Panc1 (cell line): ENCODE measurements around the gene PEAR1. TPM values are rescaled to one million over a fixed set of nuclear protein-coding genes. Genes with fewer than 3 reads are reported as not detected.

ENCODE experiments used
- ATAC-seq: fragments of 200-7000 bp; cut with Tn5 transposase; 2 replicates; pipeline ENCODE4 v1.9.1; 2020; ENCODE audit warnings: mild to moderate bottlenecking, moderate library complexity
- BruUV-seq: library from RNA; stranded (reverse); fragments of 400-500 nt; replicated peaks from 2 replicates; lab custom pipeline; 2021; lab: Mats Ljungman, UMichigan
- CTCF ChIA-PET: fragments of 300-600 bp; sonication (Branson Sonifier 250); formaldehyde crosslinking; loops from one replicate; lab custom pipeline; 2022; ENCODE audit warnings: antibody characterized with exemption; lab: Charles Lee
- POLR2A ChIA-PET: fragments of 300-600 bp; sonication (Branson Sonifier 250); formaldehyde crosslinking; loops from one replicate; lab custom pipeline; 2022; ENCODE audit warnings: antibody characterized with exemption; lab: Charles Lee
- DNase-seq: peaks from one replicate; pipeline ENCODE4 v3.0.0-alpha.2; 2010; ENCODE audit warnings: low read depth, low spot score
- H3K27ac ChIP-seq: 2 replicates; pipeline ENCODE4 v1.5.1; 2011; ENCODE audit warnings: mild to moderate bottlenecking, low read length, inconsistent platforms
- H3K27me3 ChIP-seq: fragments of 200-500 bp; sonication (Bioruptor generic); 2 replicates; pipeline ENCODE4 v1.6.0; 2014; ENCODE audit warnings: low read length, inconsistent platforms; ENCODE audit not compliant: control insufficient read depth, insufficient read depth
- H3K36me3 ChIP-seq: fragments of 200-500 bp; sonication (Bioruptor generic); 2 replicates; pipeline ENCODE4 v1.5.1; 2014; ENCODE audit warnings: inconsistent platforms, mild to moderate bottlenecking, low read length, moderate library complexity; ENCODE audit not compliant: control insufficient read depth, insufficient read depth
- H3K4me1 ChIP-seq: 2 replicates; pipeline ENCODE4 v1.5.1; 2011; ENCODE audit warnings: inconsistent platforms, mild to moderate bottlenecking, low read length, moderate library complexity; ENCODE audit not compliant: control insufficient read depth, insufficient read depth
- H3K4me3 ChIP-seq, 2 experiments: 2 replicates each; pipeline ENCODE4 v1.5.1; 2011 to 2012; ENCODE audit warnings: low read depth in 2 of 2, low read length in 2 of 2, mild to moderate bottlenecking in 2 of 2, inconsistent platforms in 1 of 2, moderate library complexity in 1 of 2
- H3K9me3 ChIP-seq: fragments of 200-500 bp; sonication (Bioruptor generic); 2 replicates; pipeline ENCODE4 v1.5.1; 2014; ENCODE audit warnings: low read depth, mild to moderate bottlenecking, inconsistent platforms, low read length, moderate library complexity; ENCODE audit not compliant: control insufficient read depth, insufficient read depth
- POLR2AphosphoS5 ChIP-seq: IDR thresholded peaks from 2 replicates; pipeline ENCODE4 v1.6.1; 2012; ENCODE audit warnings: mild to moderate bottlenecking, low read depth, low read length, moderate library complexity
- REST ChIP-seq, 2 experiments: IDR thresholded peaks; 2 replicates each; pipeline ENCODE4 v1.6.1; 2011 to 2012; ENCODE audit warnings: low read depth in 2 of 2, control low read depth in 1 of 2, low read length in 1 of 2, mild to moderate bottlenecking in 1 of 2, moderate library complexity in 1 of 2; ENCODE audit not compliant: insufficient read depth in 1 of 2
- SIN3A ChIP-seq: IDR thresholded peaks from 2 replicates; pipeline ENCODE4 v1.6.1; 2012; ENCODE audit warnings: low read depth, mild to moderate bottlenecking, low read length, moderate library complexity, borderline replicate concordance; ENCODE audit not compliant: insufficient read depth
- TCF7L2 ChIP-seq: IDR thresholded peaks from 2 replicates; pipeline ENCODE4 v1.6.1; 2011; ENCODE audit warnings: mild to moderate bottlenecking, low read depth, low read length, inconsistent platforms
- in situ Hi-C: cut with HindIII; loops from 2 replicates; pipeline ENCODE4 v1.10.0; 2016; ENCODE audit warnings: low sequenced_read_pairs, low pct_unique_long_range_greater_than_20kb
- intact Hi-C: fragments of 100-400 bp; cut with micrococcal nuclease; formaldehyde crosslinking; loops from one replicate; pipeline ENCODE4 v1.10.0; 2022; ENCODE audit not compliant: unreplicated experiment
- total RNA-seq: library from RNA; stranded (reverse); gene quantifications from one replicate; pipeline ENCODE4 v1.2.1, GENCODE V29; 2021; ENCODE audit not compliant: unreplicated experiment
- TF ChIP-seq, protein P1 (sequence below): fragments of 450-650 bp; IDR thresholded peaks from 2 replicates; pipeline ENCODE4 v1.5.1; 2017; ENCODE audit warnings: mild to moderate bottlenecking

Gene PEAR1
- total RNA-seq, 1 experiment from 2014 or later, result 16.1 TPM

- no peaks in the 10 kb centered on the region for H3K36me3 ChIP-seq
- no peak overlapping the region for H3K27ac ChIP-seq
- in situ Hi-C loops, result no loop called here
- H3K9me3 ChIP-seq, result no peaks in the 10 kb centered on the region
- H3K4me1 ChIP-seq, result no peaks in the 10 kb centered on the region; the same call in 1 of the 2 replicates
- ChIA-PET CTCF (no interaction called here), POLR2A (no interaction called here)
- H3K27me3 ChIP-seq, result no peaks in the 10 kb centered on the region
- H3K4me3 ChIP-seq, result no peak overlapping the region
- TF ChIP-seq POLR2AphosphoS5 (no peak), REST (IDR thresholded peaks at IDR 0.05; ENCODE audit: insufficient read depth in 1 of 2, low read depth in 2 of 2, low read length in 1 of 2) (no peak), SIN3A (no peak), TCF7L2 (no peak)
- TF ChIP-seq, protein P1, sequence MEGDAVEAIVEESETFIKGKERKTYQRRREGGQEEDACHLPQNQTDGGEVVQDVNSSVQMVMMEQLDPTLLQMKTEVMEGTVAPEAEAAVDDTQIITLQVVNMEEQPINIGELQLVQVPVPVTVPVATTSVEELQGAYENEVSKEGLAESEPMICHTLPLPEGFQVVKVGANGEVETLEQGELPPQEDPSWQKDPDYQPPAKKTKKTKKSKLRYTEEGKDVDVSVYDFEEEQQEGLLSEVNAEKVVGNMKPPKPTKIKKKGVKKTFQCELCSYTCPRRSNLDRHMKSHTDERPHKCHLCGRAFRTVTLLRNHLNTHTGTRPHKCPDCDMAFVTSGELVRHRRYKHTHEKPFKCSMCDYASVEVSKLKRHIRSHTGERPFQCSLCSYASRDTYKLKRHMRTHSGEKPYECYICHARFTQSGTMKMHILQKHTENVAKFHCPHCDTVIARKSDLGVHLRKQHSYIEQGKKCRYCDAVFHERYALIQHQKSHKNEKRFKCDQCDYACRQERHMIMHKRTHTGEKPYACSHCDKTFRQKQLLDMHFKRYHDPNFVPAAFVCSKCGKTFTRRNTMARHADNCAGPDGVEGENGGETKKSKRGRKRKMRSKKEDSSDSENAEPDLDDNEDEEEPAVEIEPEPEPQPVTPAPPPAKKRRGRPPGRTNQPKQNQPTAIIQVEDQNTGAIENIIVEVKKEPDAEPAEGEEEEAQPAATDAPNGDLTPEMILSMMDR, result no peak
- ATAC-seq (no peak), DNase-seq (no peak)
- no TSS peak for BruUV-seq
- intact Hi-C loops, result no loop called here
Measured at GRCh38 chr1:156885880-156886355, 7.6 kb upstream of the PEAR1 start.

DNA sequence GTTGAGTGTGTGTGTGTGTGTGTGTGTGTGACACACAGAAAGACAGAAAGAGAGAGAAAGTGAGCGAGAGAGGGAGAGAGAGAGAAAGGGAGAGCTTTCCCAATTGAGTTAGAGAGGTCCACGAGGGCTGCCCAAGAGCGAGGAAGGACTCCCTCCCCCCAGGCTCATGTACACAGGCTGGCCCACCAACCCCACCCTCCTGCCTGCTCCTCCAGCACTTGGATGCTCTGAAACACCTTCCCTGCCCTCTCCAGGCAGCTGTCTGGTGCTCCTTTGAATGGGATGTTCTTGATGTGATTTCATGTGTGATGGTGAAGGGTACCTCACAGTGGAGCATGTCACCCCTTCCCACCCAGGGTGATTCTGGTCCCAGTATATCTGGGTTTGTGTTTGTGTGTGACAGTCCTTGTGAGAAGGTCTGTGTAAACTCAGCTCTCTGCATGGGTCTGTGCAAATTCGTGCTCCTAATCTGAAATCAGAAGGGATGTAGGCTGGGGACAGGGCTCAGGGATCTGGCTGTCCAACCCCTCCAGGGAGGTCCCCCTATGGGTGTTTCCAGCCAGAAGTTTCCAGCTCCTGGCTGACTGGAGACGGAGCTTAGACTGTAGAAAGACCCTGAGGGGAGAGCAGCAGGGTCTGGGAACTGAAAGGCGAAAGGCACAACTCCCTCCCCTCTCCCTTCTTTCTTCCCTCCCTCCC is 6.8 kb upstream of the PEAR1 start:
- Histone ChIP-seq H3K4me3 (no peak overlapping the region), H3K27me3 (no peaks in the 10 kb centered on the region), H3K4me1 (no peaks in the 10 kb centered on the region; the same call in 1 of the 2 replicates), H3K9me3 (no peaks in the 10 kb centered on the region), H3K27ac (no peak overlapping the region), H3K36me3 (no peaks in the 10 kb centered on the region)
- BruUV-seq, result no TSS peak
- DNase-seq (no peak), ATAC-seq (no peak)
- ChIA-PET POLR2A (no interaction called here), CTCF (interaction anchor here (0.6 to 0.7 kb wide), 2 partner anchors 23 to 79 kb away, joined by 3 to 9 read pairs; no protein-coding TSS in a partner anchor)
- intact Hi-C loops, result no loop called here
- TF ChIP-seq SIN3A (no peak), TCF7L2 (no peak), POLR2AphosphoS5 (no peak), REST (IDR thresholded peaks at IDR 0.05; ENCODE audit: insufficient read depth in 1 of 2, low read depth in 2 of 2, low read length in 1 of 2) (no peak)
- TF ChIP-seq, protein P1, result no peak
- in situ Hi-C loops, result no loop called here
